Activated CD4-positive, alpha-beta T cell treated with anti-CD3 and anti-CD28 coated beads for 4 hours (primary cell): ENCODE results near the gene CCL23.
"Not testable (repeated sequence)": the region's sequence is repeated elsewhere in the genome, so short reads cannot be mapped to it uniquely, and the experiment has no call there.

Experiments
- DNase-seq, 2 donors: peaks; one replicate each; pipeline ENCODE4 v3.0.0-alpha.2; 2020

CCL23 gene

DNA sequence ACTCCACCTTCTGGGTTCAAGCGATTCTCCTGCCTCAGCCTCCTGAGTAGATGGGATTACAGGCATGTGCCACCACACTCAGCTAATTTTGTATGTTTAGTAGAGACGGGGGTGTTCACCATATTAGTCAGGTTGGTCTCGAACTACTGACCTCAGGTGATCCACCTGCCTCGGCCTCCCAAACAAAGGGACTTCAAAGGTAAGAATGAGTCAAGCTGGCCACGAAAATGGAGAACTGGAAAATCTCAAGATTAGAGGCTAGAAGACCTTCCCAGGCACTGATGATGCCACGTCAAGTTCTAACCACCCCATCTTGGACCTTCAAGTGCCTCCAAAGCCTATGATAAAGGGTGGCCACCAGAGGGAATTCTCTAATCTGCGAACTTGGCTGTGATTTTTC, 15.1 kb downstream of the CCL23 start:
- DNase-seq: no peak

DNA sequence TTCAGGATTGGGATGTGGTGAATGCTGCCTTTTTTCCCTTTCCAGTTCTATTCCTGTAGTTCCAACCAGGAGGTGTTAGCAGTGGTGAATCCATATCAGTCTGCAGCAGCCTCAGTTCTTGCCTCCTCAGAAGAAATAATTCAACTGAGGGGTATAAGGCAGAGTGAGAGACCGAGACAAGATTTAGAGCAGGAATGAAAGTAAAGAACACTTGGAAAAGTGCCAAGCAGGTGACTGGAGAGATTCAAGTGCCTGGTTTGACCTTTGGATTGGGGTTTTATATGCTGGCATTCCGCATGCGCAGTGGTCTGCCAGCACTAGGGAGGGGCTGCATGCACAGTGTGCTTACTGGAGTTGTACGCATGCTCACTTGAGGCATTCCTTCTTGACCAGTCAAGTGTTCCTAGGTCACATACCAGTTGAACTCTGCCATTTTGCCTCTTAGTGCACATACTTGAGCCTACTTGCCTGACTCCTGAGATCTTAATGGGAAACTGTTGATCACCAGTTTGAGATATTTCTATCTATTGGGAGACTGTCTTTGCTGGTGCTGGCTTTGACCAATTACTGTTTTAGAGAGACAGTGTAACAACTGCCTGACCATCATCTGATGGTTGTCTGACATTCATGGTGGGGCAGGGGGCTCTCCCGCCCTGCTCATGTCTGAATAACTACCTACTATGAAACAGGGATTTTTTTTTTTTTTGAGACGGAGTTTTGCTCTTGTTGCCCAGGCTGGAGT, 15.7 kb downstream of the CCL23 start:
- DNase-seq: no peak

- DNase-seq: no peak
Measured at GRCh38 chr17:36001110-36001771, 16.5 kb downstream of the CCL23 start, which contains the start of gene CCL15. CCL15 (minus strand) TSS chr17:36001553; CDS start chr17:36001492, 61 bp downstream.

DNA sequence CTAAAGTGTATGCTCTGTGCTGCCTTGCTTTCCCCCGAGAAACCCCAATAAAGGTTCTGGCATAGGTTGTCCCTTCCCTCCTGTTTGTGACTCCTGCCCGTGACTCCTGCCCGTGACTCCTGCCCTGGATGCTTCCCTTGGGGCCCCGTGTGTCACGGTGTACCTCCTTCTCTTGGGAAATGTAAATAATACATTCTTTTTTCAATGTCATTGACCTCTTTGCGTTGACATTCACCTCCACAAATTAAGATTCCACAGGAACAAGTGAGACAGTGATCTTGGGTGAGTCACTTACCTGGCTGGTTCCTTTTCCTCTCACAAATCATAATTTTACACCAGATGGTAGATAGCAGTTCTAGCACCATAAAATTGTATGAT, 17.1 kb downstream of the CCL23 start:
- DNase-seq: no peak

DNA sequence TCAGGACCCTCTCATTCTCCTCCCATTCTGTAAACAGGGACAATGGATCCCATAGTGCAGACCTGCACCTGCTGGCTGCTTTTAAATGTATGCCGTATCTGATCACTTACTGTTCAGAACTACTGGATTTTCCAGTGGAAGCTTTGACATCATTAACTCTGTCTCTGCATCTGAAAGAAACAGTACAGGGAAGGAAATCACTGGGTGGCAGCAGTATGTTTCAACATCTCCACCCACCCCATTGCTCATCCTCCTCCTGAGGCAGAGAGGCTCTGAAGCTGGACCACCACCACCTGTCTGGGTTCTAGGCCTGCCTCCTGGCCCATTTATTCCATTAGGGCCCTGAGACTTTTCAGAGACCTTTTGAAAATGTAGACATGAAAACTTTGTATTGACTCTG, 19.0 kb downstream of the CCL23 start:
- DNase-seq: no peak

DNA sequence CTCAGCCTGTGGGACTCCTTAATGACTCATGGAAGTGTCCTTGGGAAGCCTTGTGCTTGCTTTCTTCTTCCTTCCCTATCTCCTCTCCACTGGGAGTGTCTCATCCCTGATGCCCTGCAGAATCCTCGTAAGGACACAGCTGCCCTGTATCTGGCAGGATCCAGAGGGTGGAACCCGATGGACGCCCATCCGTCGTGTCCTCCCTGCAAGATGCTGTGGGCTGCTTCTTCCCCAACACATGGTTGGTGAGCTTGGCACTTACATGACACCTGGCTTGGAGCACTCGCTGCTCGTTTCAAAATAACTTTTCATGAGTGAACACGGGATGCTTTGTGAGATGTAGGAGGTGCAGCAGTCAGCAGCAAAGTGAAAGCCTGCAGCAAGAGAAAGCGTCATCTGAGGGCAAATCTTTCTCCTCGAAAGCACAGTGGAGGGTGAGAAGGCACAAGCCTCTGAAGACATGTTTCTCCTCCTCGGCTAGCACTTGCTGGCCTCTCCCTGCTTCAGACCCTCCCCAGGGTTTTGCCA, 19.7 kb downstream of the CCL23 start:
- DNase-seq: no peak

DNA sequence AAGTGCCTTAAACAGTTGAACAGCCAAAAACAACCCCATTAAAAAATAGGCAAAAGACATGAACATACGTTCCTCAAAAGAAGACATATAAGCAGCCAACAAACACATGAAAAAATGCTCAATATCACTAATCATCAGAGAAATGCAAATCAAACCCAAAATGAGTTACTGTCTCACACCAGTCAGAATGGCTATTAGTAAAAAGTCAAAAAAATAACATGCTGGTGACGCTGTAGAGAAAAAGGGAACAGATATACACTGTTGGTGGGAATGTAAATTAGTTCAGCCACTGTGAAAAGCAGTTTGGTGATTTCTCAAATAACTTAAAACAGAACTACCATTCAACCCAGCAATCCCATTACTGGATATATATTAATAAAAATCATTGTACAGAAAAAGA, 22.4 kb downstream of the CCL23 start:
- DNase-seq: not testable (repeated sequence)

- no peak for DNase-seq
Measured at GRCh38 chr17:35991075-35991474, 26.7 kb downstream of the CCL23 start.

GRCh38 chr17:35988164-35988563, 29.6 kb downstream of the CCL23 start:
- DNase-seq: no peak

DNA sequence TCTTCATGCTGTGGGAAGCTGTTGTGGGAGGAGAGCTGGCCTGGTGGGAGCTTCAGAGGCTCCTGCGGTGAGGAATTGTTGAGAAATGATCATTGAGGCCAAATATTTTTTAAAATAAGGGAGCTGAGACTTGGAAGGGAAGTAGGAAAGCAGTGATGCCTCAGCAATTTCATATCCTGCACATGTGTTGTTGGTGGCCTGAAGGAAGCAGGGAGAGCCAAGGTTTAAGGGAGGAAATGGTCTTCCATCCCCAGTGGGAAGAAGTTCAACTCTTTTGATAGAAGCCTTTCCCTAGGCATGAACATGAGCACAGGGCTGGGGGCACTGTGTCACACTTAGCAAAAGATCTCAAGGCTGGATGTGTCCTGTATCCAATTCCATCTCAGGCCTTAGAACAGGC, 31.1 kb downstream of the CCL23 start, which contains the start of gene CCL14:
TSS of gene CCL14 (minus strand) at position 87 of the 400 bp plus-strand sequence. CDS start at position 7, 80 bp downstream.
- DNase-seq: no peak

DNA sequence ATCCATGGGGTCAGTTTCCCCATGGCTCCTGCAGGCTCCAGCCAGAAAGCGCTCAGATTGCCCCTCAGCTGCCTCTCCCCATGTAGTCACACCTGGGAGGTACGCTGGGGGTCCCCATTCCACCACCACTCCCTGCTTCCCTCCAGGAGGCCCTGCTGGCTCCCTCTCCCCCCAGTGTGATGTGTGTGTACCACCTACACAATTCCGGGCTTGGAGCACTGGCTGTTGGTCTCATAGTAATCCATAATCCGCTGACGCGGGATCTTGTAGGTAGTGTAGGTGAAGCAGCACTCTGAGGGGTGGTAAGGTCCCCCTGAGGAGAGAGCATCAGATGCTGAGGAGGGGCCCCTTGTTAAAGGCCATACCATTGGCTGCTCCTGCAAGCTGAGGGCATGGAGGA, 33.6 kb downstream of the CCL23 start:
- no peak for DNase-seq

DNA sequence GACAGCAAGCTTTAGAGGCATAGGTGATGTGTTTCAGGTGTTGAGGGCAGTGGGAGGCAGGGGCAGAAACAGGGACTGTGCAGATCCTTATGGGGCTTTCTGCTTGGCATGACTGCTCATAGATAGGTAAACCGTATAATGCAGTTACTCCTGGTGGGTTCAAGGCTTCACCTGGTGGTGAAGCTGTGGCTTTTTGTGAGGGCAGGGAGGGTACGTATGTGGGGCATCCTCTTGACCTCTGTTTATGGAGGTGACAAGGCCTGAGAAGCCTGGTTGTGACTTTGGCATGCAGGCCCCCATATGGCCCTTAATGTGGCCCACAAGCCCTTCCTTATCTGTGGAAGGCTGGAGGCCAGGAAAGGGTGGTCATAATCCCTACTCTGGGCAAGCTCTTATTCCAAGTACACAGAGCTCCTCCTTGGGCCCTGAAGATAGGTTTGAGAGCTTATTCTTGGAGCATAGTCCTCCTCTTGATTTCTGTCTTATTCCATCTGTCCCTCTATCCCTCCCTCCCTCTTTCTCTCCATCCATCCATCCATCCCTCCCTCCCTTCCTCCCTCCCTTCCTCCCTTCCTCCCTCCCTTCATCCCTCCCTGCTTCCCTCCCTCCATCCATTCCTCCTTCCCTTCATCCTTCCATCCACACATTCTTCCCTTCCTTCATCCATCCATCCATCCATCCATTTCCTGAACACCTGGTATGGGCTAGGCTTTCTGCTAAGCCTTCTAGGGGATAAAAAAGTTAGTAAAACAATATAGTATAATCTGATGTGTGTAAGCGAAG, 35.2 kb downstream of the CCL23 start:
- no peak for DNase-seq

- no peak for DNase-seq
Measured at GRCh38 chr17:35981908-35982330, 35.9 kb downstream of the CCL23 start.

DNA sequence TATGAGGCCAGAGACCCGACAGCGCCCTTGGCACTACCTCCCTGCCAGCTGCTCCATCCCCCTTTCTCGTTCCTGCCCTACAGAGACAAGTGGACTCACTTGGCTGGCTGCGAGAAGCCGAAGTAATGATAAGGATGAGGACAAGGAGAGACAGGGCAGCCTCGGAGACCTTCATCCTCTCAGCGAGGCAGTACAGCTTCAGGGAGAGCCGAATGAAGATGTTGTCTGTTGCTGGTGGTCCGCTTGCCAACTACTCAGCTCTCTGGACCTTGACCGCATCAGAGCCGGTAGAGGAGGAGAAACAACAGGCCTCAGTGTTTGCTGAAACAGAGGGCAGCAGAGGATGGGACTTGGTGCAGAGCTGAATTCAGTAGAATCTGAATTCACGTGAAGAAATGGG, 36.5 kb downstream of the CCL23 start, which contains the start of gene CCL16:
TSS of gene CCL16 (minus strand) at position 252 of the 400 bp plus-strand sequence. CDS start at position 175, 77 bp downstream.
- DNase-seq: no peak

DNA sequence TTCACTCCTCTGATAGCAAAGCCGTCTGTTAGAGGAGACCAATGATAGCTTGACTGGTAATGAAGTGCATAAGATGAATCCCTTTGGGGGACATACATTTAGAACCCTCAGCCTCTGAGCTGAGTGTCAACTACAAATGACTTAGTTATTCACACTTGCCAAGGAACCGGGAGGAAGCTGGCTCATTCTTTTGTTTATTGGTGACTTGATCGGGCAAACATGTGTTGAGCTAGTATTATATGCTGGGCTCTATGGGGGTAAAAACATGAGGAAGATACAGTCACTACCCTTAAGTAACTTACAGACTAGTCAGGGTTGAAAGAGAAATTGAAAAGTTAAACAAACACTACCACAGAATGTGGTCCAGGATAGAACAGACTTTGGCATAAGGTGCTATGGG, 39.4 kb downstream of the CCL23 start:
- no peak for DNase-seq

GRCh38 chr17:35977509-35977908, 40.3 kb downstream of the CCL23 start:
- DNase-seq: no peak

GRCh38 chr17:35973333-35974260, 44.2 kb downstream of the CCL23 start:
- DNase-seq: no peak

- DNase-seq: no peak
Measured at GRCh38 chr17:35972945-35973332, 44.8 kb downstream of the CCL23 start.

GRCh38 chr17:35972535-35972934, 45.2 kb downstream of the CCL23 start:
- DNase-seq: no peak

DNA sequence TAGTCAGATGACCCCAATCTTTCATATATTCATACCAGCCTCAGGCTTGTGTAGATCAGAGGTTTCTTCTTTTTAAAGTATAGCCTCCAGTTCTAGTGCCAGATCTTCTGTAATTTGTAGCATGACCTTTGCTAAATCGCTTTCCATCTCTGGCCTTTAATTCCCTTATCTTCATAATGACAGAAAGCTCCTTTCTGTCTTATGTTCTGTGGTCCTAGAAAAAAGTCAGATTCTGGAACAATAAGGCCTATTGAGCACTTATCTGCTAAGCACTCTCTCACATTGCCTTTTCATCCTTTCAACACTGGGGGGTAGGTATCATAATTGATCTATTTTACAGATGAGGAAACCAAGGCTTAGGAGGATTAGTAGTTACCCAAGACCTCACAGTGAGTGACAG, 45.7 kb downstream of the CCL23 start:
- DNase-seq: no peak

GRCh38 chr17:35969558-35970380, 48.0 kb downstream of the CCL23 start:
- peak; percentile 44 to 70 for DNase-seq
